Ovary (tissue), 9 donors: ENCODE results near the gene KBTBD2. TPM values are rescaled to one million over a fixed set of nuclear protein-coding genes. Genes with fewer than 3 reads are reported as not detected.
"Not testable (repeated sequence)": the region's sequence is repeated elsewhere in the genome, so short reads cannot be mapped to it uniquely, and the experiment has no call there.

ENCODE experiments used
- DNase-seq, 5 donors: peaks; one replicate each; pipeline ENCODE4 v3.0.0-alpha.2; 2019 to 2020
- H3K27ac ChIP-seq, 2 donors: fragments of 200-600 bp; one replicate each; pipeline versions ENCODE4 v1.5.1 to v1.8.0; 2019 to 2022
- H3K27me3 ChIP-seq: fragments of 200-600 bp; one replicate; pipeline ENCODE4 v1.8.0; 2022
- H3K36me3 ChIP-seq: fragments of 200-600 bp; sonication (generic); one replicate; pipeline ENCODE4 v1.5.1; 2019
- H3K4me1 ChIP-seq: one replicate; pipeline ENCODE4 v1.8.1; 2013; ENCODE audit warnings: mild to moderate bottlenecking, moderate library complexity; ENCODE audit not compliant: insufficient read depth
- H3K4me3 ChIP-seq: fragments of 200-600 bp; sonication (generic); one replicate; pipeline ENCODE4 v1.5.1; 2017
- H3K9me3 ChIP-seq, 2 donors: fragments of 200-600 bp in 1 of 2; sonication (generic) in 1 of 2; one replicate each; pipeline versions ENCODE4 v1.5.1 to v1.8.1; 2013 to 2019; ENCODE audit warnings: mild to moderate bottlenecking in 1 of 2, moderate library complexity in 1 of 2
- EP300 ChIP-seq: sonication (generic); formaldehyde crosslinking; IDR thresholded peaks from one replicate; pipeline ENCODE4 v1.6.1; 2017; ENCODE audit warnings: antibody characterized with exemption
- POLR2A ChIP-seq: fragments of 450-650 bp; IDR thresholded peaks from one replicate; pipeline ENCODE4 v1.6.1; 2017; ENCODE audit warnings: antibody characterized with exemption, mild to moderate bottlenecking, moderate library complexity
- WGBS, 3 donors: extraction: QIAGEN DNeasy Blood & Tissue Kit in 1 of 3; methylation state at CpG; one replicate each; pipeline versions ENCODE4 v1.1.5 to v1.1.7; 2013 to 2017; 5-methylcytosine and 5-hydroxymethylcytosine counted together
- intact Hi-C, 4 donors: fragments of 100-400 bp; cut with DNase I; formaldehyde crosslinking; loops; one replicate each; pipeline versions ENCODE4 v1.11.0 to v1.15.1; 2022 to 2023
- polyA plus RNA-seq, 2 donors: library from polyadenylated mRNA; stranded (reverse); fragments of 200-250 nt in 1 of 2; fragments of 350-450 nt in 1 of 2; fragmentation: Illumina TruSeq in 1 of 2; extraction: RNeasy Lipid Tissue Mini Kit (QIAGEN cat#74804) in 1 of 2; gene quantifications; one replicate each; pipeline ENCODE4 v1.2.3, GENCODE V29; 2013 to 2014
- total RNA-seq, 7 donors: library from RNA; depleted of rRNA in 2 of 7; stranded (reverse); fragments of >200 nt in 2 of 7; fragmentation: NEBNext Ultra II Directional in 3 of 7; extraction: Animal tissue kit (Norgen Biotek cat#: 25700) in 3 of 7; gene quantifications; one replicate each; pipeline versions ENCODE4 v1.1.0 to v1.2.4, GENCODE V29; 2016 to 2023
- TF ChIP-seq, protein P1 (sequence below), 3 donors: fragments of 450-650 bp in 2 of 3; fragments of 200-600 bp in 1 of 3; IDR thresholded peaks; one replicate each; pipeline versions ENCODE4 v1.5.1 to v1.8.0; 2016 to 2022; ENCODE audit warnings: antibody characterized with exemption in 3 of 3, mild to moderate bottlenecking in 1 of 3
- donor health status: DM: no; HTN: no; CAD: no; lungs with moderate emphysema.
- donor health status: DM: no; HTN: no; CAD: no.
- donor health status: Bipolar disorder and iron deficiency.
- donor health status: DM: yes; HTN: yes; CAD: no.
- donor health status: DM: no; HTN: no; CAD: no.
- donor health status: DM: yes; HTN: yes; CAD: no.

The KBTBD2 gene
- total and polyA plus RNA-seq, 9 donors, result 18.5 to 30.8 (median 23.6) TPM

DNA sequence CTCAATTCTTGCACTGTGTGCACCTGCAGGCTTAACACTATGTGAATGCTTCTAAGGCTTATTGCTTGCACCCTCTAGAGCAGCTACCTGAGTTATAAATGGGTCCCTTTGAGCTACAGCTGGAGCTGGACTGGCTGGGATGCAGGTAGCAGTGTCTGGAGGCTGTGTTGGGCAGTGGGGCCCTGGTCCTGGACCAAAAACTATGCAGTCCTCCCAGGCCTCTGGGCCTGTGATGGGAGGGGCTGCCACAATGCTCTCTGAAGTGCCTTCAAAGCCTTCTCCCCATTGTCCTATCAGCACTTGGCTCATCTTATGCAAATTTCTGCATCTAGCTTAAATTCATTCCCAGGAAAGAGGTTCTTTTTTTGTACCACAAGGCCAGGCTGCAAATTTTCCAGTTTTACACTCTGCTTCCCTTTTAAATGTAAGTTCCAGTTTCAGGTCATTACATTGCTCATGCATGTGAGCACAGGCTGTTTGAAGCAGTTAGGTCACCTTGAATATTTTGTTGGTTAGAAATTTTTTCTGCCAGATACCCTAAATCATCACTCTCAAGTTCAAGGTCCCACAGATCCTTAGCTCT is 26.0 kb downstream of the KBTBD2 start:
- Histone ChIP-seq H3K36me3 (no peaks in the 10 kb centered on the region), H3K4me1 (no peaks in the 10 kb centered on the region), H3K27ac (no peak overlapping the region), H3K9me3 (peaks cover 0 to 6% of the 10 kb centered on the region in 2 donors), H3K4me3 (no peak overlapping the region), H3K27me3 (no peaks in the 10 kb centered on the region)
- no peak for DNase-seq
- no peak for TF ChIP-seq EP300
- no peak for TF ChIP-seq POLR2A
- TF ChIP-seq, protein P1, sequence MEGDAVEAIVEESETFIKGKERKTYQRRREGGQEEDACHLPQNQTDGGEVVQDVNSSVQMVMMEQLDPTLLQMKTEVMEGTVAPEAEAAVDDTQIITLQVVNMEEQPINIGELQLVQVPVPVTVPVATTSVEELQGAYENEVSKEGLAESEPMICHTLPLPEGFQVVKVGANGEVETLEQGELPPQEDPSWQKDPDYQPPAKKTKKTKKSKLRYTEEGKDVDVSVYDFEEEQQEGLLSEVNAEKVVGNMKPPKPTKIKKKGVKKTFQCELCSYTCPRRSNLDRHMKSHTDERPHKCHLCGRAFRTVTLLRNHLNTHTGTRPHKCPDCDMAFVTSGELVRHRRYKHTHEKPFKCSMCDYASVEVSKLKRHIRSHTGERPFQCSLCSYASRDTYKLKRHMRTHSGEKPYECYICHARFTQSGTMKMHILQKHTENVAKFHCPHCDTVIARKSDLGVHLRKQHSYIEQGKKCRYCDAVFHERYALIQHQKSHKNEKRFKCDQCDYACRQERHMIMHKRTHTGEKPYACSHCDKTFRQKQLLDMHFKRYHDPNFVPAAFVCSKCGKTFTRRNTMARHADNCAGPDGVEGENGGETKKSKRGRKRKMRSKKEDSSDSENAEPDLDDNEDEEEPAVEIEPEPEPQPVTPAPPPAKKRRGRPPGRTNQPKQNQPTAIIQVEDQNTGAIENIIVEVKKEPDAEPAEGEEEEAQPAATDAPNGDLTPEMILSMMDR (IDR thresholded peaks at IDR 0.05), result no peak
- intact Hi-C loops, result no loop called here

GRCh38 chr7:32863872-32864271 is 27.7 kb downstream of the KBTBD2 start:
- H3K27me3 ChIP-seq, H3K27ac ChIP-seq, H3K9me3 ChIP-seq, intact Hi-C loops, H3K4me1 ChIP-seq, DNase-seq, H3K4me3 ChIP-seq, H3K36me3 ChIP-seq: not testable (repeated sequence)
- WGBS, 3 donors, result 95 to 100% (median 97%) methylated on average over 1 of the region's 1 CpG

- no peaks in the 10 kb centered on the region for H3K27me3 ChIP-seq
- intact Hi-C loops, result no loop called here
- TF ChIP-seq, protein P1 (IDR thresholded peaks at IDR 0.05), result no peak
- TF ChIP-seq POLR2A (no peak), EP300 (no peak)
Measured at GRCh38 chr7:32860090-32860489, 31.5 kb downstream of the KBTBD2 start.

GRCh38 chr7:32858648-32859047 is 32.9 kb downstream of the KBTBD2 start:
- no peak for TF ChIP-seq POLR2A
- TF ChIP-seq, protein P1 (IDR thresholded peaks at IDR 0.05), result no peak
- TF ChIP-seq EP300, result no peak
- Histone ChIP-seq H3K4me3 (no peak overlapping the region), H3K36me3 (no peaks in the 10 kb centered on the region), H3K9me3 (no peaks in the 10 kb centered on the region), H3K27ac (no peak overlapping the region), H3K4me1 (no peaks in the 10 kb centered on the region), H3K27me3 (no peaks in the 10 kb centered on the region)
- intact Hi-C loops, result no loop called here
- 0 to 73% (median 0%) methylated on average over 1 of the region's 1 CpG for WGBS, 3 donors
- DNase-seq, result no peak

More at GRCh38 chr7:32860090-32860489, 31.5 kb downstream of the KBTBD2 start:
- no peaks in the 10 kb centered on the region for H3K4me1 ChIP-seq
- DNase-seq, result no peak
- H3K9me3 ChIP-seq, result no peaks in the 10 kb centered on the region
- H3K27ac ChIP-seq, result no peak overlapping the region
- no peak overlapping the region for H3K4me3 ChIP-seq
- H3K36me3 ChIP-seq, result no peaks in the 10 kb centered on the region

GRCh38 chr7:32857063-32857462 is 34.5 kb downstream of the KBTBD2 start:
- intact Hi-C loops, H3K4me3 ChIP-seq, H3K27ac ChIP-seq: not testable (repeated sequence)

GRCh38 chr7:32855837-32856775 is 35.5 kb downstream of the KBTBD2 start:
- H3K27ac ChIP-seq, H3K36me3 ChIP-seq, H3K4me3 ChIP-seq, H3K9me3 ChIP-seq, DNase-seq, H3K4me1 ChIP-seq, H3K27me3 ChIP-seq, intact Hi-C loops: not testable (repeated sequence)
- 32 to 40% (median 33%) methylated on average over 8 to 9 of the region's 9 CpGs for WGBS, 3 donors

More at GRCh38 chr7:32857063-32857462, 34.5 kb downstream of the KBTBD2 start:
- H3K36me3 ChIP-seq, H3K9me3 ChIP-seq, DNase-seq, H3K4me1 ChIP-seq, H3K27me3 ChIP-seq: not testable (repeated sequence)
- 81 to 85% (median 83%) methylated on average over 5 of the region's 5 CpGs for WGBS, 3 donors

- WGBS, 3 donors, result 64 to 80% (median 69%) methylated on average over 3 of the region's 3 CpGs
Measured at GRCh38 chr7:32850654-32851053, 40.9 kb downstream of the KBTBD2 start.

GRCh38 chr7:32848655-32849054 is 42.9 kb downstream of the KBTBD2 start:
- WGBS, 3 donors, result 12 to 31% (median 15%) methylated on average over 2 of the region's 2 CpGs
- not testable (repeated sequence) for DNase-seq, H3K27ac ChIP-seq, H3K4me3 ChIP-seq, H3K27me3 ChIP-seq, H3K4me1 ChIP-seq, H3K36me3 ChIP-seq, H3K9me3 ChIP-seq
- intact Hi-C loops, result loop anchor here in 1 of 4 donors (5.0 kb wide), 1 partner anchor 94 kb away; no protein-coding TSS in a partner anchor

More at GRCh38 chr7:32850654-32851053, 40.9 kb downstream of the KBTBD2 start:
- intact Hi-C loops, H3K9me3 ChIP-seq, H3K4me3 ChIP-seq, H3K4me1 ChIP-seq, DNase-seq, H3K36me3 ChIP-seq, H3K27ac ChIP-seq, H3K27me3 ChIP-seq: not testable (repeated sequence)
